Kidney (tissue), 14 donors: ENCODE measurements around the gene FLNB. TPM values are rescaled to one million over a fixed set of nuclear protein-coding genes. Genes with fewer than 3 reads are reported as not detected.

Experiments used
- DNase-seq, 5 donors: peaks; one replicate each; pipeline ENCODE4 v3.0.0-alpha.2; 2013 to 2020
- FAIRE-seq: peaks from 2 replicates; lab custom pipeline; 2012; peaks lifted over from hg19 to GRCh38; lab: Jason Lieb, UNC
- H3K27ac ChIP-seq, 2 donors: one replicate each; pipeline ENCODE4 v1.7.0; 2013; ENCODE audit warnings: low read depth in 2 of 2, low read length in 2 of 2, inconsistent platforms in 1 of 2
- H3K27me3 ChIP-seq: one replicate; pipeline ENCODE4 v1.7.1; 2013; ENCODE audit warnings: low read length, inconsistent platforms; ENCODE audit not compliant: control insufficient read depth, insufficient read depth
- H3K36me3 ChIP-seq, 3 donors: one replicate each; pipeline versions ENCODE4 v1.7.0 to v1.7.1; 2013; ENCODE audit warnings: low read length in 3 of 3, control low read depth in 1 of 3, inconsistent platforms in 1 of 3; ENCODE audit not compliant: insufficient read depth in 3 of 3, control insufficient read depth in 2 of 3
- H3K4me1 ChIP-seq, 3 donors: one replicate each; pipeline versions ENCODE4 v1.7.0 to v1.7.1; 2013; ENCODE audit warnings: low read length in 3 of 3, inconsistent platforms in 1 of 3, low read depth in 1 of 3; ENCODE audit not compliant: control insufficient read depth in 2 of 3, insufficient read depth in 2 of 3
- H3K4me3 ChIP-seq, 3 donors: one replicate each; pipeline versions ENCODE4 v1.7.0 to v1.8.1; 2013; ENCODE audit warnings: low read length in 3 of 3, control low read depth in 1 of 3, inconsistent platforms in 1 of 3
- H3K9ac ChIP-seq, 3 donors: one replicate each; pipeline versions ENCODE4 v1.7.0 to v1.7.1; 2013; ENCODE audit warnings: low read length in 3 of 3, control low read depth in 1 of 3, inconsistent platforms in 1 of 3
- H3K9me3 ChIP-seq, 3 donors: one replicate each; pipeline versions ENCODE4 v1.7.0 to v1.7.1; 2013; ENCODE audit warnings: low read length in 3 of 3, control low read depth in 1 of 3, inconsistent platforms in 1 of 3; ENCODE audit not compliant: control insufficient read depth in 2 of 3, insufficient read depth in 1 of 3
- intact Hi-C: fragments of 100-400 bp; cut with DNase I; formaldehyde crosslinking; loops from one replicate; pipeline ENCODE4 v1.11.1; 2022
- polyA plus RNA-seq: library from polyadenylated mRNA; stranded (reverse); fragments of 350-450 nt; fragmentation: Illumina TruSeq; extraction: RNeasy Lipid Tissue Mini Kit (QIAGEN cat#74804); gene quantifications from one replicate; pipeline ENCODE4 v1.2.3, GENCODE V29; 2014; ENCODE audit warnings: low read depth, low replicate concordance; ENCODE audit not compliant: insufficient read depth
- total RNA-seq: library from RNA; stranded (reverse); fragmentation: NEBNext Ultra II Directional; extraction: Animal tissue kit (Norgen Biotek cat#: 25700); gene quantifications from one replicate; pipeline ENCODE4 v1.2.1, GENCODE V29; 2021
- TF ChIP-seq, protein P1 (sequence below): IDR thresholded peaks from 3 replicates; pipeline ENCODE4 v1.5.1; 2012; ENCODE audit warnings: mild to moderate bottlenecking, moderate library complexity, borderline replicate concordance; ENCODE audit not compliant: insufficient read depth; ENCODE audit errors: extremely low read depth
- donor health status: control.
- donor health status: control.
- donor health status: control.
- donor health status: control.
- donor health status: control.
- donor health status: DM: yes; HTN: yes; CAD: no.
- donor health status: Normal renal cell carcinoma (clear cell type).

FLNB gene
- total and polyA plus RNA-seq, 2 donors from 2014 or later, result 115 to 216 TPM

DNA sequence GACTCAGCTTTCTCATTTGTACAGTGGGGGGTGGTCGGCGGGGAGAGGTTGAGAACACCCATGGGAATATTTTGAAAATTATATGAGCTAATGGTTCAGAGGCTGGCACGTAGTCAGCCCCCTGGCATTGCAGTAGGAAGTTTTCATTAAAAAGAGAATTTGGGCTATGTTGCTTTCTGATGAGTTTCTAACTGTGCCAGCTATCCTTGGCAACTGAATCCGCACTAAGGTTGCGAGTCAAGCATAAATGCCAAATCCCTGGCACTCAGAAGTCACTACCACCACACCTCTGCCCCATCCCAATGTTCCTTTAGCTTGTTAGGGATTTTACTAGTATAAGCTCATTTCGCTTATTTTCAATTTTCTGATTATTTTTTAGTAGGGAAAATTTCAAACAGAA lies 111.0 kb downstream of the FLNB start:
- intact Hi-C loops, result no loop called here
- H3K36me3 ChIP-seq, result peaks cover 0 to 50% (median 17%) of the 10 kb centered on the region in 3 donors
- TF ChIP-seq, protein P1, sequence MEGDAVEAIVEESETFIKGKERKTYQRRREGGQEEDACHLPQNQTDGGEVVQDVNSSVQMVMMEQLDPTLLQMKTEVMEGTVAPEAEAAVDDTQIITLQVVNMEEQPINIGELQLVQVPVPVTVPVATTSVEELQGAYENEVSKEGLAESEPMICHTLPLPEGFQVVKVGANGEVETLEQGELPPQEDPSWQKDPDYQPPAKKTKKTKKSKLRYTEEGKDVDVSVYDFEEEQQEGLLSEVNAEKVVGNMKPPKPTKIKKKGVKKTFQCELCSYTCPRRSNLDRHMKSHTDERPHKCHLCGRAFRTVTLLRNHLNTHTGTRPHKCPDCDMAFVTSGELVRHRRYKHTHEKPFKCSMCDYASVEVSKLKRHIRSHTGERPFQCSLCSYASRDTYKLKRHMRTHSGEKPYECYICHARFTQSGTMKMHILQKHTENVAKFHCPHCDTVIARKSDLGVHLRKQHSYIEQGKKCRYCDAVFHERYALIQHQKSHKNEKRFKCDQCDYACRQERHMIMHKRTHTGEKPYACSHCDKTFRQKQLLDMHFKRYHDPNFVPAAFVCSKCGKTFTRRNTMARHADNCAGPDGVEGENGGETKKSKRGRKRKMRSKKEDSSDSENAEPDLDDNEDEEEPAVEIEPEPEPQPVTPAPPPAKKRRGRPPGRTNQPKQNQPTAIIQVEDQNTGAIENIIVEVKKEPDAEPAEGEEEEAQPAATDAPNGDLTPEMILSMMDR, result no peak
- H3K27ac ChIP-seq, result no peak overlapping the region
- peaks cover 2 to 33% (median 17%) of the 10 kb centered on the region in 3 donors for H3K4me1 ChIP-seq
- H3K27me3 ChIP-seq, result no peaks in the 10 kb centered on the region
- no peaks in the 10 kb centered on the region for H3K9me3 ChIP-seq
- H3K4me3 ChIP-seq, result no peak overlapping the region
- no peak overlapping the region for H3K9ac ChIP-seq
- DNase-seq (no peak), FAIRE-seq (no peak)

DNA sequence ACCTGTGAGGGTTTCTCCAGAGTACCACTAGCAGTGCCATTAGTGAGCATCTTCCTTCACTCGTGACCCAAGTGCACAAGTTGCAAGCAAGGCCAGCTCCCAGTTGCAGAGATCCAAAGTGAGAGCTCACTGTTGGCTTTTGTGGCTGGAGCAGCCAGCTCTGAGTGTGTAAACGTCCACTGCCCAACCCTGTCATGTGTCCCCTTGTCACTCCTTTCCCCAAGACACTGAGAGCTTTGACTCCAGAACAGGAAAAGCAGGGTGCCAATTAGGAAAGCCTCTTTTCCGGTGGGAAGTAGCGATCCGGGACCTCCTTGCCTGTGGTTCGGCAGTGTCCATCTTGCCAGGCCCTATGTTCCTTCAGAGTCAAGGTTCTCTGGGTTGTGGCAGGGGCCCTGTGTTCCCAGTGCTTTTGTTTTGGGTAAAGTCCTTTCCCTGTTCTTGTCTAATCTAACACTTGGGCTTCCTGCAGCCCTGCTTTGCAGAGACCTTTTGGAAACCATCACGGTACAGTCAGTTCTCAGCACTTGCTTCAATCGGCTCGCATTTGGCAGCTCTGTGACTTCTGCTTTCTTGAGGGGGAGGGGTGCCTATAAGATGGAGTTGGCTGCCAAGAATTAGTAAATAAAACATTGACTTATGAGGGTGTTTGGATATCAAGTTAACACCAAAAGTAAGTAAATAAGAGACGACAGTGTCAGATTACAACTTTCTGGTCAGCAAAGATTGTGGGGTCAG lies 112.0 kb downstream of the FLNB start:
- no peaks in the 10 kb centered on the region for H3K9me3 ChIP-seq
- peaks cover 0 to 54% (median 24%) of the 10 kb centered on the region in 3 donors for H3K36me3 ChIP-seq
- FAIRE-seq, result no peak
- TF ChIP-seq, protein P1, result no peak
- H3K4me3 ChIP-seq, result no peak overlapping the region
- peak in 3 of 5 donors; percentile 24 to 84 (median 68) for DNase-seq
- H3K27ac ChIP-seq, result no peak overlapping the region
- peaks cover 2 to 33% (median 17%) of the 10 kb centered on the region in 3 donors for H3K4me1 ChIP-seq
- H3K27me3 ChIP-seq, result no peaks in the 10 kb centered on the region
- intact Hi-C loops, result no loop called here
- H3K9ac ChIP-seq, result no peak overlapping the region

DNA sequence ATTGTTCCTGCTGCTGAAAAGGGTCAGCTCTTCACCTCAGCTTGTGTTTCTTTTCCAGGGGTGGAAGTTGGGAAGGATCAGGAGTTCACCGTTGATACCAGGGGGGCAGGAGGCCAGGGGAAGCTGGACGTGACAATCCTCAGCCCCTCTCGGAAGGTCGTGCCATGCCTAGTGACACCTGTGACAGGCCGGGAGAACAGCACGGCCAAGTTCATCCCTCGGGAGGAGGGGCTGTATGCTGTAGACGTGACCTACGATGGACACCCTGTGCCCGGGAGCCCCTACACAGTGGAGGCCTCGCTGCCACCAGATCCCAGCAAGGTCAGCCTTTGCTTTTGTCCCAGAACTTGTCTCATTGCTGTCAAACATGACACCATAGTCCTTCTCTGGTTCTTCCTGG lies 113.0 kb downstream of the FLNB start:
- Histone ChIP-seq H3K4me1 (peaks cover 2 to 29% (median 17%) of the 10 kb centered on the region in 3 donors), H3K9ac (no peak overlapping the region), H3K27me3 (no peaks in the 10 kb centered on the region), H3K27ac (no peak overlapping the region), H3K4me3 (no peak overlapping the region), H3K36me3 (peaks cover 4 to 58% (median 29%) of the 10 kb centered on the region in 3 donors), H3K9me3 (no peaks in the 10 kb centered on the region)
- DNase-seq (no peak), FAIRE-seq (no peak)
- TF ChIP-seq, protein P1, result no peak
- intact Hi-C loops, result no loop called here
